SH-SY5Y (cell line): ENCODE measurements around the gene PPP2R5A.

Source experiments
- GATA2 ChIP-seq: IDR thresholded peaks from 2 replicates; pipeline ENCODE4 v1.6.1; 2011; ENCODE audit warnings: mild to moderate bottlenecking, low read depth, low read length
- GATA3 ChIP-seq: IDR thresholded peaks from 2 replicates; pipeline ENCODE4 v1.6.1; 2011; ENCODE audit warnings: low read depth, mild to moderate bottlenecking, low read length, moderate library complexity

The PPP2R5A gene

GRCh38 chr1:212285685-212286555 is 710 bp downstream of the PPP2R5A start:
- TF ChIP-seq GATA2 (no peak), GATA3 (no peak)

- no peak for TF ChIP-seq GATA3
- TF ChIP-seq GATA2, result no peak
Observed at GRCh38 chr1:212286556-212287131, 1.4 kb downstream of the PPP2R5A start.

- no peak for TF ChIP-seq GATA2
- no peak for TF ChIP-seq GATA3
Observed at GRCh38 chr1:212287261-212287895, 2.2 kb downstream of the PPP2R5A start.

GRCh38 chr1:212288615-212289014 is 3.4 kb downstream of the PPP2R5A start:
- TF ChIP-seq GATA2 (no peak), GATA3 (no peak)

- no peak for TF ChIP-seq GATA2
- TF ChIP-seq GATA3, result no peak
Observed at GRCh38 chr1:212289262-212290077, 4.3 kb downstream of the PPP2R5A start.

GRCh38 chr1:212290608-212291007 is 5.4 kb downstream of the PPP2R5A start:
- no peak for TF ChIP-seq GATA3
- TF ChIP-seq GATA2, result no peak

GRCh38 chr1:212291505-212292134 is 6.4 kb downstream of the PPP2R5A start:
- TF ChIP-seq GATA3 (no peak), GATA2 (no peak)

GRCh38 chr1:212292250-212293105 is 7.3 kb downstream of the PPP2R5A start:
- no peak for TF ChIP-seq GATA2
- TF ChIP-seq GATA3, result no peak

- no peak for TF ChIP-seq GATA2
- no peak for TF ChIP-seq GATA3
Observed at GRCh38 chr1:212293579-212293978, 8.4 kb downstream of the PPP2R5A start.

GRCh38 chr1:212294983-212295382 is 9.8 kb downstream of the PPP2R5A start:
- TF ChIP-seq GATA3, result no peak
- no peak for TF ChIP-seq GATA2

GRCh38 chr1:212295579-212295978 is 10.4 kb downstream of the PPP2R5A start:
- no peak for TF ChIP-seq GATA3
- TF ChIP-seq GATA2, result no peak

GRCh38 chr1:212297338-212297737 is 12.1 kb downstream of the PPP2R5A start:
- no peak for TF ChIP-seq GATA2
- no peak for TF ChIP-seq GATA3

GRCh38 chr1:212301580-212301979 is 16.4 kb downstream of the PPP2R5A start:
- no peak for TF ChIP-seq GATA2
- no peak for TF ChIP-seq GATA3
